GM21576 (cell line): ENCODE data around the gene TMCC1.
"Not testable (repeated sequence)": the region's sequence is repeated elsewhere in the genome, so short reads cannot be mapped to it uniquely, and the experiment has no call there.

Source experiments
- ATAC-seq: cut with Tn5 transposase; IDR thresholded peaks from one replicate; pipeline ENCODE4 v1.9.1; 2021; ENCODE audit warnings: mild to moderate bottlenecking, moderate library complexity; ENCODE audit not compliant: unreplicated experiment

TMCC1 gene

GRCh38 chr3:129777806-129778205 lies 115.7 kb downstream of the TMCC1 start:
- ATAC-seq, result no peak

DNA sequence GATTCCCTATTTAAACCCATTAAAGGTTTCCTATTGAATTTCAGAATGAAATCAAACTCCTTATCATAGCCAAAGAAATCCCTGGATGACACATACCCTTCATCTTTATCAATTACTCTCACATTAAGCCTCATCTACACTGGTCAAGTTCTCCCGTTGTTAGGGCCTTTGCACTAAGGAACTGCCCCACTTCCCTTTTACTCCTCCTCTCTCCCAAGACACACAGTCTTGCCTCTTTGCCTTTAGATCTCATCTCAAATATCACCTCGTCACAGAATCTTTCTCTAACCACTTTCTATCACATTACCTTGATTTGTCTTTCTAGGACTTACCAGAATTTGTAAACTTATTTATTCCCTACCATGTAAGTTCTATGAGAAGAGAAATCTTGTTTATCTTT lies 117.6 kb downstream of the TMCC1 start:
- no peak for ATAC-seq

DNA sequence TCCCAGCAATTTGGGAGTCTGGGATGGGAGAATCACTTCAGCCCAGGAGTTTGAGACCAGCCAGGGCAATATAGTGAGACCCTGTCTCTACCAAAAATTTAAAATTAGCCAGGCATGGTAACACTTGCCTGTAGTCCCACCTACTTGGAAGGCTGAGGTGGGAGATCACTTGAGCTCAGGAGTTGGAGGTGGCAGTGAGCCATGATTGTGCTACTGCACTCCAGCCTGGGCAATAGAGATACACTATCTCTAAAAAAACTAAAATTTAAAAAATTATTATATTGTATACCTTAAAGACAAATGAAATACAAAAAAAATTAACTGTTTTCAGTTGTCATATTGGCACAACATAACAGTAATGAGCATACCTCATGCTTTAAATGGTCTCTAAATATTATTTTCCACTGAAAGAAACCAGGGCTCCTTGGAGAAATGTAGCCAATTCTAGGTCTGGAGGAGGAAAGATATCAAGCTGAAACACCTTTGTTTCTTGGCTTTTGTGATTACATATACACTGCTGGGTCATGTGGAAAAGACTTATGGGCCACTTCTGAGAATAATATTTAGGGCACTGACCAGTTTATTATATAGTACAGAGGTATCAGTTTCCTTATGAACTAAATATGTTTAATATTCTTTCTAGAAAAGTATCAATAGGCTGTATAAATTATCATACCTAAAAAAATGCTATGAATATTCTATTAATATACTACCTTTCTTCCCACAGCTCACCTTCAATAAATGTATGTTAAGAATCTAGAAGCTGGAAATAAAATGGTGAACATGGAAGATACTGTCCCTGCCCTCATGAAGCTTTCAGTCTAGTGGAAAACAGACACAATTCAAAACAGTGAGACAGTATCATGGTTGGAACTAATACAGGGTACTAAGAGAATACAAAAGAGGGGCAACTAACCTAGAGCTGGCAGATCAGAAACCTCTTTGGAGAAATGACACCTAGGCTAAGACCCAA lies 119.5 kb downstream of the TMCC1 start:
- no peak for ATAC-seq

DNA sequence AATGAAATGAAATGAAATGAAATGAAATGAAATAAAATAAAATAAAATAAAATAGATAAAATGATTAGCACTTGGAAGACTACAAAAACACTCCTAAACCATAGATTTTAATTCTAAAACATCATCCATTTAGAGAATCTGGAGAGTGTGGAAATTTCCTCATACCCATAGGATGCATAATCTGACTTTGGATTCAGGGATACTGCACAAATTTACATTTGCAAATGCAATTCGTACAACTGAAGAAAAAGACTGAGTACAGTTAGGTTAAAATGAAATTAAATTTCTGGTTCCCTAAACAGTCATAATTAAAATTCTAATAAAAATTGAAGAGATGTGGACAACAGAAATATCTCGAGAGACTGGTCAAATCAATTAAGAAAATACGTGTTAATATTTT lies 122.9 kb downstream of the TMCC1 start:
- ATAC-seq, result no peak

- ATAC-seq, result no peak
Measured at GRCh38 chr3:129769616-129770015, 123.9 kb downstream of the TMCC1 start.

GRCh38 chr3:129768728-129769127 lies 124.8 kb downstream of the TMCC1 start:
- ATAC-seq, result no peak

- ATAC-seq, result no peak
Measured at GRCh38 chr3:129766135-129766534, 127.4 kb downstream of the TMCC1 start.

DNA sequence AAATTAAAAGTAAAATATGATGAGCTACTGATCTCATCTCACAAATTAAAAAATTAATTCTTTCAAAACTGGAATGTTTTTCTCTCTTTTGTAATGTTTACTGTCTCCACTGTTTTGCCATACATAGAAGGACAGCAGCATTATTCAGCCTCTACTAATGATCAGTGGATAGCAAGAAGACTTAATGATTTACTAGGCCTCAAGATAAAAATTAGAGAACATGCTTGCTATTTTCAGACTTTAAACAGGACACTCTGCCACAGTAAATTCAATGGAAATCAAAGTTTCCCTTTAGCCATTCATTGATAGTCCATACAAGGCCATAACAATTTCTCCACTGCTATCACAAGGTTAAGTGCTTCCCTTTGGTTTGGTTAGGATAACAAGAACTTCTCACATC lies 129.4 kb downstream of the TMCC1 start:
- ATAC-seq, result no peak

GRCh38 chr3:129758785-129759320 lies 134.7 kb downstream of the TMCC1 start:
- no peak for ATAC-seq

- no peak for ATAC-seq
Measured at GRCh38 chr3:129758306-129758705, 135.2 kb downstream of the TMCC1 start.

DNA sequence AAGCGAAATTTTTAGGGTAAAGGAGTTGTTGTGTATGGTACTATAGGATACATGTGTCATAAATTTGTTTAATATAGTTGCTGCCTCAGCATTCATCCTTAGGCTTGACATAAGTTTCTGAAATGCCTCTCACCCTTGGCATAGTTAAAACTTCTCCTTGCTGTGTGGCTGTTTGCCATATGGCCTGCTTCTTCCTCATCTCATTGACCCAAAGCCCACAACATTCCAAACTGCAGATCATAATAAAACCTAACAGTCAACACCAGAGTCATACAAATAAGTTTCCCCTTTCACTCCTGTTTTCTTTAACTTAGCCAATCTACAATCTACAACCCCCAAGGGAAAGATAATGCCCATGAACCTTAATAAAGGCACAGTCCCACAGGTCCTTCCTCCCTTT lies 136.6 kb downstream of the TMCC1 start:
- no peak for ATAC-seq

DNA sequence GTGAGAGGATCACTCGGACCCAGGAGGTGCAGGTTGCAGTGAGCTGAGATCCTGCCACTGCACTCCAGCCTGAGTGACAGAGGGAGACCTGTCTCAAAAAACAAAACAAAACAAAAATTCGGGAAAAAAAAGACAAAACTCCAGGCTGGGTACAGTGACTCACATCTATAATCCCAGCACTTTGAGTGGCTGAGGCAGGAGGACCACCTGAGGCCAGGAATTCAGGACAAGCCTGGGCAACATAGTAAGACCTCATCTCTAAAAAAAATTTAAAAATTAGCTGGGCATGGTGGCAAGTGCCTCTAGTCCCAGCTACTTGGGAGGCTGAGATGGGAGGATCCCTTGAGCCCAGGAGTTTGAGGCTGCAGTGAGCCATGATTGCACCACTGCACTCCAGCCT lies 142.4 kb downstream of the TMCC1 start:
- not testable (repeated sequence) for ATAC-seq

- no peak for ATAC-seq
Measured at GRCh38 chr3:129749692-129750091, 143.8 kb downstream of the TMCC1 start.

- ATAC-seq, result no peak
Measured at GRCh38 chr3:129747992-129748391, 145.5 kb downstream of the TMCC1 start.

DNA sequence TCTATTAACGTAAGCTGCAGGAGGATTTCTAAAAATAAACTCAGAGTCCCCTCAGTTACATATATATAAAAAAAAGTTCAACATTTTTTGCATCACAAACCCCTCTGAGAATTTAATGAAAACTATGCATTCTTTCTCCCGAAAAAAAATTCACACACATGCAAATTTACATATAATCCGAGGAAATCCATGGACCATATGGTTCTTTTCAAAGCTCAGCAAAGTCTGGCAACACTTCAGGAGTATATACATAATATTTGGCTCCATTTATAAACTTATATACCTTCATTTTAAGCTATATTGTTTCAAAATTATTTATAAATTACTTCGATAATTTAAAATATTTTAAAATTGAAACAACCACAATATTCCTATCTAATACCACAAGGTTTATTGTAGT lies 146.4 kb downstream of the TMCC1 start:
- no peak for ATAC-seq

DNA sequence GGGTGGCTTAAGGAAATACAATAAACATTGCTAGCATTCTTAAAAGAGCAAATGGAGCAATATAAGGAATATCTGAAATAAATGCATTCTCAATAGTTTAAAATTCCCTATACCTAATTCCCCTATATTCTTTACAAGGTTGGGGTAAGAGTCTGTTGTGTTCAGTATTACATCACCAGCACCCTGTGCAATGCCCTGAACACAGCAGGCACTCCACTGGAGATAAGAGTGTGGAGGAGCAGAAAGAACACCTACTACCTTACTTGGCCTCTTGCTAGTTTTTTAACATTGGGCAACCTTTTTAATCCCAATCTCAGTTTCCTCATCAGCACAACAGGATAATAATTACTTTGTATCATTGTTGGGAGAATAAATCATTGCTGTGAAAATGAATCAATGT lies 146.9 kb downstream of the TMCC1 start:
- ATAC-seq, result no peak

- no peak for ATAC-seq
Measured at GRCh38 chr3:129745253-129745652, 148.3 kb downstream of the TMCC1 start.

DNA sequence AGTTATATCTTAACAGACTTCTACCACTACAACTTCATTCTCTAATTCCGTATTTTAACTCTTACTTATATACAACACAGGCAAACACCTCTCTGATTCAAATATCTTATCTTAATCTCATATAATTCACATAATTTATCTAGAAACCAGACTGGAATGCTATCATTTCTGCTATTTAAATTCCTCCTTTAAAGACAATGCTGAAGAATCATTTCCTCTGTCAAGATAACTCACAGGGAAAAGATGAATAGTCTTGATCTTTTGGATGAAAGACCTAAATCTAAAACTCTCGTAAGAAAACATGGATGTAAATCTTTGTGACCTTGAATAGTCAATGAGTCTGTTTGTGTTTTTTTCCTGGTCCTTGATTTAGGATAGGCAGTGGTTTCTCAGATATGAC lies 151.7 kb downstream of the TMCC1 start:
- no peak for ATAC-seq

DNA sequence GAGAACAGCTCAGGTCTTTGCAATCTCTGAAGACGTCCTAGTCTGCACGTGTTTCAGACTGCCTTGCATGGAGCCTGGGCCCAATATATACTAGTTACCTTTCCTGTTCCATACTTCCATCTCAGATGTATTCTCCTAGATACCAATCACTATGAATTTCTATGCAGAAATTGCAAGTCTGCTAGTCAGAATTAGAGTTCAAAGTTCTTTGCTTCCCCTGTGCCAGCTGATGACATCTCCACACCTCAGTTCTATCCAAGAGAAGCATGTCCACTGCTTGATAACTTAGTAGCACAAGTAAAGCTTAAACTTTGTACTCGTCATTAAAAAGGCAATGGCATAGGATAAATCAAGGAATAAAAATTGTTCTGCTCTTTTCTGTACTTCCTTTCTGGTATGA lies 153.4 kb downstream of the TMCC1 start:
- no peak for ATAC-seq

GRCh38 chr3:129739634-129740033 lies 153.9 kb downstream of the TMCC1 start:
- no peak for ATAC-seq

DNA sequence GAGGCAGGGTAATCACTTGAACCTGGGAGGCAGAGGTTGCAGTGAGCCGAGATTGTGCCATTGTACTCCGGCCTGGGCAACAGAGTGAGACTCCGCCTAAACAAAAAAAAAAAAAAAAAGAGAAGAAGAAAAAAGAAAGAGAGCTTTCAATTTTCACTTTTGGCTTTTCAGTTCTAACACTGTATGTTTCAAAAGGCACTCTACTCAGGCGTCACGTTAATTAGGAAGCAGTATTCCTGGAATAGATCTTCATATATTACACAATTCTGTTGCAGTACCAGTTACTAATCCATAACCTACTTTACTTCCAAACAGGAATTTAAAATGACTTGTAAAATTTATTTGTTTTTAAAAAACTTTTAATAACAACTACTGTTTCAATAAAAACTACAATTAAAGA lies 155.3 kb downstream of the TMCC1 start:
- no peak for ATAC-seq

- no peak for ATAC-seq
Measured at GRCh38 chr3:129736070-129736469, 157.4 kb downstream of the TMCC1 start.
